ENCODE data around the gene CCDC82.
"Not testable (repeated sequence)": the region's sequence is repeated elsewhere in the genome, so short reads cannot be mapped to it uniquely, and the experiment has no call there.

The CCDC82 gene

GRCh38 chr11:96389720-96390487 is at the start of gene CCDC82, which contains the start of gene JRKL:
CCDC82 (minus strand) TSS chr11:96389912; CDS start chr11:96384747, 5,165 bp downstream.
JRKL (plus strand) TSS chr11:96390013; CDS start chr11:96390650, 637 bp downstream.
- Histone ChIP-seq H3K9me3 (ENCODE audit: severe bottlenecking) (no peaks in the 10 kb centered on the region), H3K4me1 (ENCODE audit: insufficient read depth, poor library complexity, severe bottlenecking) (peaks cover 13% of the 10 kb centered on the region), H3K36me3 (ENCODE audit: low read depth) (peaks cover 2% of the 10 kb centered on the region), H3K4me3 (ENCODE audit: severe bottlenecking) (peak within 1 kb of the TSS; percentile 93), H3K27me3 (ENCODE audit: insufficient read depth, poor library complexity, severe bottlenecking) (no peaks in the 10 kb centered on the region), H3K27ac (ENCODE audit: poor library complexity, severe bottlenecking) (peak within 1 kb of the TSS; percentile 44)
- ATAC-seq (ENCODE audit: low read depth) (peak; percentile 91), DNase-seq (ENCODE audit: low spot score) (peak; percentile 98)
- TF ChIP-seq, protein P1, sequence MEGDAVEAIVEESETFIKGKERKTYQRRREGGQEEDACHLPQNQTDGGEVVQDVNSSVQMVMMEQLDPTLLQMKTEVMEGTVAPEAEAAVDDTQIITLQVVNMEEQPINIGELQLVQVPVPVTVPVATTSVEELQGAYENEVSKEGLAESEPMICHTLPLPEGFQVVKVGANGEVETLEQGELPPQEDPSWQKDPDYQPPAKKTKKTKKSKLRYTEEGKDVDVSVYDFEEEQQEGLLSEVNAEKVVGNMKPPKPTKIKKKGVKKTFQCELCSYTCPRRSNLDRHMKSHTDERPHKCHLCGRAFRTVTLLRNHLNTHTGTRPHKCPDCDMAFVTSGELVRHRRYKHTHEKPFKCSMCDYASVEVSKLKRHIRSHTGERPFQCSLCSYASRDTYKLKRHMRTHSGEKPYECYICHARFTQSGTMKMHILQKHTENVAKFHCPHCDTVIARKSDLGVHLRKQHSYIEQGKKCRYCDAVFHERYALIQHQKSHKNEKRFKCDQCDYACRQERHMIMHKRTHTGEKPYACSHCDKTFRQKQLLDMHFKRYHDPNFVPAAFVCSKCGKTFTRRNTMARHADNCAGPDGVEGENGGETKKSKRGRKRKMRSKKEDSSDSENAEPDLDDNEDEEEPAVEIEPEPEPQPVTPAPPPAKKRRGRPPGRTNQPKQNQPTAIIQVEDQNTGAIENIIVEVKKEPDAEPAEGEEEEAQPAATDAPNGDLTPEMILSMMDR (IDR thresholded peaks at IDR 0.05; ENCODE audit: poor library complexity, severe bottlenecking): no peak

- H3K4me1 ChIP-seq (ENCODE audit: insufficient read depth, poor library complexity, severe bottlenecking); H3K4me3 ChIP-seq (ENCODE audit: severe bottlenecking); DNase-seq (ENCODE audit: low spot score); H3K27ac ChIP-seq (ENCODE audit: poor library complexity, severe bottlenecking); ATAC-seq (ENCODE audit: low read depth); H3K9me3 ChIP-seq (ENCODE audit: severe bottlenecking); H3K36me3 ChIP-seq (ENCODE audit: low read depth): not testable (repeated sequence)
- peaks cover 11% of the 10 kb centered on the region for H3K27me3 ChIP-seq (ENCODE audit: insufficient read depth, poor library complexity, severe bottlenecking)
These were observed 42.9 kb upstream of the CCDC82 start for GRCh38 chr11:96432654-96433053.

- Histone ChIP-seq H3K27ac (ENCODE audit: poor library complexity, severe bottlenecking) (no peak overlapping the region), H3K9me3 (ENCODE audit: severe bottlenecking) (no peaks in the 10 kb centered on the region), H3K36me3 (ENCODE audit: low read depth) (no peaks in the 10 kb centered on the region), H3K4me1 (ENCODE audit: insufficient read depth, poor library complexity, severe bottlenecking) (no peaks in the 10 kb centered on the region), H3K27me3 (ENCODE audit: insufficient read depth, poor library complexity, severe bottlenecking) (peaks cover 7% of the 10 kb centered on the region), H3K4me3 (ENCODE audit: severe bottlenecking) (no peak overlapping the region)
- DNase-seq (ENCODE audit: low spot score): no peak
- TF ChIP-seq, protein P1 (IDR thresholded peaks at IDR 0.05; ENCODE audit: poor library complexity, severe bottlenecking): no peak
- ATAC-seq (ENCODE audit: low read depth): no peak
These were observed 41.0 kb upstream of the CCDC82 start for GRCh38 chr11:96430668-96431067.

- Histone ChIP-seq H3K27me3 (ENCODE audit: insufficient read depth, poor library complexity, severe bottlenecking) (peaks cover 2% of the 10 kb centered on the region), H3K4me1 (ENCODE audit: insufficient read depth, poor library complexity, severe bottlenecking) (no peaks in the 10 kb centered on the region), H3K36me3 (ENCODE audit: low read depth) (no peaks in the 10 kb centered on the region), H3K9me3 (ENCODE audit: severe bottlenecking) (no peaks in the 10 kb centered on the region), H3K27ac (ENCODE audit: poor library complexity, severe bottlenecking) (no peak overlapping the region), H3K4me3 (ENCODE audit: severe bottlenecking) (no peak overlapping the region)
- DNase-seq (ENCODE audit: low spot score): no peak
- no peak for ATAC-seq (ENCODE audit: low read depth)
- TF ChIP-seq, protein P1 (IDR thresholded peaks at IDR 0.05; ENCODE audit: poor library complexity, severe bottlenecking): no peak
These were observed 35.0 kb upstream of the CCDC82 start for GRCh38 chr11:96424693-96425092.

GRCh38 chr11:96413408-96413807 is 23.7 kb upstream of the CCDC82 start:
- TF ChIP-seq, protein P1 (IDR thresholded peaks at IDR 0.05; ENCODE audit: poor library complexity, severe bottlenecking): no peak
- no peaks in the 10 kb centered on the region for H3K27me3 ChIP-seq (ENCODE audit: insufficient read depth, poor library complexity, severe bottlenecking)
- DNase-seq (ENCODE audit: low spot score) (no peak), ATAC-seq (ENCODE audit: low read depth) (no peak)
- no peaks in the 10 kb centered on the region for H3K36me3 ChIP-seq (ENCODE audit: low read depth)
- H3K4me3 ChIP-seq (ENCODE audit: severe bottlenecking): no peak overlapping the region
- H3K4me1 ChIP-seq (ENCODE audit: insufficient read depth, poor library complexity, severe bottlenecking): peaks cover 10% of the 10 kb centered on the region
- H3K27ac ChIP-seq (ENCODE audit: poor library complexity, severe bottlenecking): no peak overlapping the region
- H3K9me3 ChIP-seq (ENCODE audit: severe bottlenecking): no peaks in the 10 kb centered on the region
